GM23338 (cell line): ENCODE data around the gene RCBTB2. TPM values are rescaled to one million over a fixed set of nuclear protein-coding genes. Genes with fewer than 3 reads are reported as not detected.

Experiments used
- ATAC-seq: fragments of 200-7000 bp; cut with Tn5 transposase; 3 replicates; pipeline ENCODE4 v1.9.1; 2020
- DNase-seq: peaks from one replicate; pipeline ENCODE4 v3.0.0-alpha.2; 2015; ENCODE audit warnings: low spot score
- H2AFZ ChIP-seq: fragments of 200-600 bp; sonication (generic); 2 replicates; pipeline ENCODE4 v1.8.0; 2016; ENCODE audit warnings: antibody characterized with exemption, mild to moderate bottlenecking, moderate library complexity
- H3F3A ChIP-seq: fragments of 200-600 bp; sonication (generic); replicated peaks from 2 replicates; pipeline ENCODE4 v1.8.0; 2017; ENCODE audit warnings: antibody characterized with exemption, mixed run types, low read depth
- H3K27ac ChIP-seq: fragments of 200-600 bp; sonication (generic); 2 replicates; pipeline ENCODE4 v1.6.1; 2016; ENCODE audit warnings: low read depth
- H3K27me3 ChIP-seq: fragments of 200-600 bp; sonication (generic); 2 replicates; pipeline ENCODE4 v1.8.0; 2016; ENCODE audit warnings: mild to moderate bottlenecking, mixed run types, moderate library complexity; ENCODE audit not compliant: insufficient read depth
- H3K36me3 ChIP-seq: fragments of 200-600 bp; sonication (generic); 2 replicates; pipeline ENCODE4 v1.8.0; 2016; ENCODE audit warnings: mild to moderate bottlenecking; ENCODE audit not compliant: insufficient read depth
- H3K4me1 ChIP-seq: fragments of 200-600 bp; sonication (generic); 2 replicates; pipeline ENCODE4 v1.8.0; 2016; ENCODE audit warnings: mild to moderate bottlenecking, moderate library complexity; ENCODE audit not compliant: insufficient read depth
- H3K4me2 ChIP-seq: fragments of 200-600 bp; sonication (generic); 2 replicates; pipeline ENCODE4 v1.7.1; 2017; ENCODE audit warnings: mixed run types
- H3K4me3 ChIP-seq: fragments of 200-600 bp; sonication (generic); 2 replicates; pipeline ENCODE4 v1.6.1; 2016; ENCODE audit warnings: mixed run types
- H3K79me2 ChIP-seq: fragments of 200-600 bp; sonication (generic); replicated peaks from 2 replicates; pipeline ENCODE4 v1.8.0; 2017; ENCODE audit warnings: mild to moderate bottlenecking; ENCODE audit not compliant: insufficient read depth
- H3K9me2 ChIP-seq: fragments of 200-600 bp; sonication (generic); 2 replicates; pipeline ENCODE4 v1.8.0; 2017; ENCODE audit not compliant: insufficient read depth
- H4K20me1 ChIP-seq: fragments of 200-600 bp; sonication (generic); replicated peaks from 2 replicates; pipeline ENCODE4 v1.8.0; 2017; ENCODE audit warnings: mild to moderate bottlenecking; ENCODE audit not compliant: insufficient read depth
- H3K27ac Mint-ChIP-seq: 2 replicates; pipeline ENCODE4 v1.8.0; 2020; ENCODE audit warnings: inconsistent platforms, mild to moderate bottlenecking, moderate library complexity, mixed read lengths
- H3K27me3 Mint-ChIP-seq: 3 replicates; pipeline ENCODE4 v1.8.0; 2022; ENCODE audit warnings: low read depth, mild to moderate bottlenecking, moderate library complexity, mixed read lengths, inconsistent platforms; ENCODE audit not compliant: insufficient read depth, poor library complexity
- H3K36me3 Mint-ChIP-seq: 3 replicates; pipeline ENCODE4 v1.8.0; 2021; ENCODE audit warnings: low read depth, mild to moderate bottlenecking, inconsistent platforms, moderate library complexity, mixed read lengths
- H3K4me1 Mint-ChIP-seq: 3 replicates; pipeline ENCODE4 v1.8.0; 2020; ENCODE audit warnings: mild to moderate bottlenecking, inconsistent platforms, mixed read lengths
- H3K4me3 Mint-ChIP-seq: 3 replicates; pipeline ENCODE4 v1.8.0; 2021; ENCODE audit warnings: moderate library complexity, mild to moderate bottlenecking, inconsistent platforms, mixed read lengths
- H3K9me3 Mint-ChIP-seq: 3 replicates; pipeline ENCODE4 v1.8.0; 2020; ENCODE audit warnings: moderate library complexity, mild to moderate bottlenecking, inconsistent platforms, mixed read lengths
- CREB1 ChIP-seq: fragments of 250-450 bp; sonication (Bioruptor Pico); IDR thresholded peaks from 2 replicates; pipeline ENCODE4 v1.5.0; 2020; ENCODE audit warnings: low read depth, mild to moderate bottlenecking, moderate library complexity
- CTCF ChIP-seq, 2 experiments: fragments of 200-600 bp in 1 of 2; sonication (generic) in 1 of 2; conservative IDR thresholded peaks; 2 replicates each; pipeline versions ENCODE4 v1.5.1 to v1.6.1; 2016 to 2017; ENCODE audit warnings: antibody characterized with exemption in 2 of 2, low read depth in 2 of 2, mild to moderate bottlenecking in 2 of 2, moderate library complexity in 1 of 2
- ETS1 ChIP-seq: IDR thresholded peaks from 2 replicates; pipeline ENCODE4 v1.6.1; 2016; ENCODE audit warnings: antibody characterized with exemption
- EZH2 ChIP-seq: fragments of 200-600 bp; sonication (generic); IDR thresholded peaks from one replicate; pipeline ENCODE4 v1.8.0; 2017; ENCODE audit warnings: antibody characterized with exemption, mild to moderate bottlenecking, low read depth; ENCODE audit not compliant: unreplicated experiment
- EZH2phosphoT487 ChIP-seq: fragments of 200-600 bp; sonication (generic); IDR thresholded peaks from one replicate; pipeline ENCODE4 v1.8.1; 2018; ENCODE audit warnings: antibody characterized with exemption; ENCODE audit not compliant: unreplicated experiment
- JUNB ChIP-seq: IDR thresholded peaks from one replicate; pipeline ENCODE4 v1.6.1; 2016; ENCODE audit warnings: antibody characterized with exemption; ENCODE audit not compliant: unreplicated experiment
- NANOG ChIP-seq: IDR thresholded peaks from 2 replicates; pipeline ENCODE4 v1.6.1; 2016; ENCODE audit warnings: antibody characterized with exemption, borderline replicate concordance
- POLR2AphosphoS5 ChIP-seq: IDR thresholded peaks from 2 replicates; pipeline ENCODE4 v1.6.1; 2016; ENCODE audit warnings: antibody characterized with exemption, low read depth
- REST ChIP-seq: IDR thresholded peaks from one replicate; pipeline ENCODE4 v1.6.1; 2018; ENCODE audit warnings: antibody characterized with exemption; ENCODE audit not compliant: unreplicated experiment
- STAT1 ChIP-seq: IDR thresholded peaks from one replicate; pipeline ENCODE4 v1.6.1; 2016; ENCODE audit warnings: antibody characterized with exemption; ENCODE audit not compliant: unreplicated experiment
- ZNF331 ChIP-seq: fragments of 250-450 bp; sonication (Bioruptor Pico); IDR thresholded peaks from 2 replicates; pipeline ENCODE4 v1.5.0; 2020; ENCODE audit warnings: low read depth, mild to moderate bottlenecking, moderate library complexity
- polyA plus RNA-seq: library from polyadenylated mRNA; unstranded; fragments of >200 nt; fragmentation: Nextera tagmentation; extraction: Ambion mirVana; gene quantifications from 2 replicates; pipeline ENCODE4 v1.2.1, GENCODE V29; 2016
- total RNA-seq: library from RNA; depleted of rRNA; stranded (reverse); fragments of >200 nt; shearing (Covaris generic); gene quantifications from 2 replicates; pipeline ENCODE4 v1.2.3, GENCODE V29; 2014

RCBTB2 gene
- total and polyA plus RNA-seq, 2 experiments from 2014 or later, result 8.1 to 20.8 TPM

DNA sequence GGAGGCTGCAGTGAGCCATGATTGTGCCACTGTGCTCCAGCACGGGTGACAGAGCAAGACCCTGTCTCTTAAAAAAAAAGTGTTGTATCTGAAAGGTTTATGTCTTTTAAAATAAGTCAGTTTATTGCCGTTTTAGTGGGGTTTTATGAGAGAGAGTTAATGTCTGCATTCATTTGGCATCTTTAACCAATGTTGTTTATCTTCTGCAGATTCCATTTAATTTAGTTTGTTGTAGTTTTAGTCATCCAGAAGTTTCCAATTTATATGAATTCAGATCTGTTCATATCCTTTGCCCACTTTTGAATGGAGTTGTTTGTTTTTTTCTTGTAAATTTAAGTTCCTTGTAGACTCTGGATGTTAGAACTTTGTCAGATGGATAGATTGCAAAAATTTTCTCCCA lies 83.2 kb downstream of the RCBTB2 start (continued):
- TF ChIP-seq EZH2phosphoT487, result no peak
- no peak for TF ChIP-seq EZH2
- TF ChIP-seq ETS1, result no peak
- TF ChIP-seq CTCF (conservative IDR thresholded peaks at IDR 0.05; ENCODE audit: low read depth in 2 of 2), result no peak
- TF ChIP-seq NANOG, result no peak
- no peak for TF ChIP-seq STAT1
- TF ChIP-seq REST, result no peak

- H3F3A ChIP-seq, result no peaks in the 10 kb centered on the region
- no peak overlapping the region for H3K4me2 ChIP-seq
- ATAC-seq (no peak), DNase-seq (no peak)
- H3K27ac ChIP-seq, result no peak overlapping the region
- H3K27ac Mint-ChIP-seq, result no peak overlapping the region
- peaks cover 6% of the 10 kb centered on the region; the same call in 2 of the 3 replicates for H3K9me3 Mint-ChIP-seq
- H3K9me2 ChIP-seq, result no peaks in the 10 kb centered on the region
- no peak overlapping the region for H3K4me3 Mint-ChIP-seq
- H3K4me1 Mint-ChIP-seq, result peaks cover 6% of the 10 kb centered on the region; the same call in 2 of the 3 replicates
- no peaks in the 10 kb centered on the region for H3K27me3 ChIP-seq
- H4K20me1 ChIP-seq, result no peaks in the 10 kb centered on the region; the same call in 1 of the 2 replicates
- no peaks in the 10 kb centered on the region for H3K27me3 Mint-ChIP-seq
- no peaks in the 10 kb centered on the region for H3K36me3 Mint-ChIP-seq
- no peaks in the 10 kb centered on the region for H3K4me1 ChIP-seq
- H2AFZ ChIP-seq, result no peak overlapping the region
- no peaks in the 10 kb centered on the region for H3K36me3 ChIP-seq
- H3K79me2 ChIP-seq, result no peaks in the 10 kb centered on the region
- no peak overlapping the region for H3K4me3 ChIP-seq
- TF ChIP-seq CREB1 (CRISPR knock-in tag) (no peak), EZH2phosphoT487 (no peak), ZNF331 (CRISPR knock-in tag) (no peak), POLR2AphosphoS5 (no peak), EZH2 (no peak), NANOG (no peak), JUNB (no peak), CTCF (conservative IDR thresholded peaks at IDR 0.05; ENCODE audit: low read depth in 2 of 2) (no peak), STAT1 (no peak), ETS1 (no peak), REST (no peak)
These were observed 83.8 kb downstream of the RCBTB2 start for GRCh38 chr13:48448959-48449614.
